NCI-H1694 treated with DMSO at 0.1 percent for 48 hours (cell line): ENCODE results near the gene ODC1.
A peak's percentile ranks its signal among the peaks of the same experiment; 100 is the strongest.
"Not testable (repeated sequence)": the region's sequence is repeated elsewhere in the genome, so short reads cannot be mapped to it uniquely, and the experiment has no call there.

ENCODE experiments used
- DNase-seq: peaks from one replicate; lab custom pipeline; 2025; lab: John Stamatoyannopoulos, UW

The ODC1 gene

DNA sequence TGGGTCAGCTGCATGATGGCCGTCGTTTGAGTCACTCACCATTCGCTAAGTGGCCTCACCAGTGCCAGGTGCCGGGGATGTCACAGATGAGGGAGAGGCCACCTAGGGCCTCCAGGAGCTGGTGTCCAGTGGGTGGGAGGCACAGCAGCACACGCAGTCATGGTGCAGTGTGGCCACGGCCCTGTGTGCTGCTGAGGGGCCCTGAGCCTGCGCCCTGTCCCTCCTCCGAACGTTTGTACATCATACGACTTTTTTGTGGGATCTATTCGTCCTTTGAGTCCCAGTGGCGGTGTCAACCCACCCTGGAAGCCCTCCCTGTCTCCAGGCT, 30.1 kb upstream of the ODC1 start:
- DNase-seq, result no peak

DNA sequence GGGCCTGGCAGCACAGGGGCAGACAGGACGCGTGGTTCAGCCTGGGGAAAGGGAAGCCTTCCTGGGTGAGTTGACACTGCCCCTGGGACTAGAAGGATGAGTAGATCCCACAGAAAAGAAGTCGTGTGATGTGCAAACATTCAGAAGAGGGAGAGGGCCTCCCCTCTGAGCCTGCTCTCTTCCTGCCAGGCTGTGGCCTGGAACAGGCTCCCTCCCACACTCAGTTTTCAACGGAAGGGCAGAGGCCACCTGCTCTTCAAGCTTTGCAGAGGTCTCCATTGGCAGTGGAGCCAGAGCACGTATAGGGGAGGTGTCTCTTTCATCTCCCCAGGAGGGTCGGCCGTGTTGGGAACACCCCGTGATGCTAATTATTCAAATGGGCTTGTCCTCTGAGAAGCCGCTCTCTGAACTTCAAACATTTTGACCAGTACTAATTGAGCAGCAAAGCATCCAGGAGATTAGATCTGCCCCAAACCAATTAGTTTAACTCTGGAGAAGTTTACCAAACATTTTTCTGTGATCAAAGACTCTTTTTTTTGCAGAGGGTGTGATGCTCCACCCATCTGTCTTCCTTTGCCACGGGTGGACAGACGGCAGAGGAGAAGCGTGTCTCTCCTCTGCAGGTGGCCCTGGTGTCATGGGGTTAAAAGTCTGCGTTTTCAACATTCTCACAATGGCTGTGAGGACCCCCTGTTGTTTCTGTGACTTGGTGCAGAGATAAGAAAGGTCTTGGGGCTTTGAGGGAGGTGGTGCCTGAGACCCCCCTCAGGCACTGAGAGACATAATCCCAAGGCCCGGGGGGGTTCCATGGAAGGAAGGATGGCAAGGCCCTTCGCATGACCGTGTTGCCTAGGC, 29.5 kb upstream of the ODC1 start:
- no peak for DNase-seq

DNA sequence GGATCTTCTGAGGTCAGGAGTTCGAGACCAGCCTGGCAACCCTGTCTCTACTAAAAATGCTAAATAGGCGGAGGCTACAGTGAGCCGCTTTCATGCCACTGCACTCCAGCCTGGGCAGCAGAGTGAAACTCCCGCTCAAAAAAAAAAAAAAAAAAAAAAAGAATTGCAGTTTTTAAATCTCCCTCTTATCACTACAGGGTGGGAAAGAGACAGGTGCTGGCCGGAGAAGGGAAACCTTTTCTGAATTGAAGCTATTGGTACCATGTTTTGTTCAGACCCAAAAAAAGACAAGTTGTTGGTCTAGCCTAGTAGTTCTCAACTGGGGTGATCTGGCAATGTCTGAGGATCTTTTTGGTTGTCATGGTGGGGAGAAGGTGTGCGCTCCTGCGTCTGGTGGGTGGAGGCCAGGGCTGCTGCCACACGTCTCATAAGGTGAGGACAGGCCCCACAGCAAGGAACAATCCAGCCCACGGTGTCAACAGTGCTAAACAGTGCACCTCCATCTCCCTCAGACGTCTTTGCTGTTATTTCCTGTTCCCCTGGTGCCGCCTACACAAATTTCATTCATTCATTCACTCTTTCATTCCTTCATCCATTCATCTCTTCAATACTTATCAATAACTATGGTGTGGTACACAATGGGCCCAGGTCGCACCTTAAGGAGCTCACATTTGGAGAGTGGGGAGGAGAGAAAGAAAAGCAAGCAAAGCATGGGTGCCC, 28.8 kb upstream of the ODC1 start:
- DNase-seq, result no peak

DNA sequence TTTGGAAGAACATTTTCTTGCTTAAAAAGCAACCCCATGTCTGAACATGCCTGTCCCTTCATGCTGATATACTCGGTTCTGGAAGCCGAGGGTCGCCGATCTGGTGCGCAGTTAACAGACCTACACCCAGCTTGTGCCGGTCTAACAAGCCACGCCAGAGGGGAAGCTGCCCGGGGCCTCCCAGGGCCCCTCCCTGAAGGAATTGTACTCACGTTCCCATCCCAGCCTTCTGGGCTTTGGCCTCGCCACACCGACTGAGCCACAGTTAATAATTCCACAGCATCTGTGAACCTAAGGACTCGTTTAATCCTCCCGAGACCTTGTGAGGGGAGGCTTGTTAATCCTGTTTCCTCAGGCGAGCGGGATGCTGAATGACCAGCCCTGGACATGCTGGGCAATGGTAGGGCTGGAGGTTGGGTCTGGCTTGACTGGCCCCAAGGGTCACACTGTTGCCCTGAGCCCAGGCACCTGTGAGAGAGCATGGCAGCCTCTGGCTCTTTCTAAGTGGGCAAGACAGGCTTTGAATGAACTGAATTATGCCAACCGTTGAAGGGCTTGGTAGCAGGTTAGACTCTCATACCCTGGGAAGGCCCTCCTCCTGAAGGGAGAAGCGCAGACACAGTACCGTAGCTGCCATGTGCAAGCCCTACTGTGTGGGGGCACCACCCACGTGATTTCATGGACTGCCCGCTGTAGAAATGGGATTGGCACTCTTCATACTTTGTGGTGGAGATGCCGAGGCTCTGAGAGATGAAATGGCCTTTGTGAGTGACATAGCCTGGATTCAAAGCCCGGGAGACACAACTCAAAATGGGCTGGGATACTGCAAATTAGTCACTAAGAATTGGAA, 27.9 kb upstream of the ODC1 start:
- DNase-seq, result no peak

DNA sequence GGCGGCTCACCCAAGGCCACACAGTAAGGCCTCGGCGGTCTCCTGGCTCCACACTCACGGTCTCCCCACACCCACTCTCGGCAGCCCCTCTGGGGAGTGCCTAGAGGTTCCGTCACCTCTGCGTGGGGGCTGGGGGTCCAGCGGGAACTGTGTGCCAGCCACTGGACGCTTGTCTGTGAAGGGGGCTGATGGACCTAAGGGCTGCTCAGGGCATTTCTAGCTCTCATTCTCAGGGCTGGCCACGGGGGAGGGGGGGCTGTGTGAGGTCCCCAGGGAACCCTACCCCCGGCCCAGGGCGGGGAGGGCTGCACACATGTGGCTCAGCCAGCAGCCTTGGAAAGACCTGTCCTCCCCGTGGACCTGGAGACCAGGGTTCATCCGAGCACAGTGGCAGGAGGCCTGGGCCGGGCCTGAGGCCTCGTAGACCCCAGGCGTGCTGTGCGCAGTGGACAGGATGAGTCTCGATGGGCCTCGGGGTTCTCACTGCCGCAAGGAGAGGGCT, 27.1 kb upstream of the ODC1 start:
- DNase-seq, result no peak

DNA sequence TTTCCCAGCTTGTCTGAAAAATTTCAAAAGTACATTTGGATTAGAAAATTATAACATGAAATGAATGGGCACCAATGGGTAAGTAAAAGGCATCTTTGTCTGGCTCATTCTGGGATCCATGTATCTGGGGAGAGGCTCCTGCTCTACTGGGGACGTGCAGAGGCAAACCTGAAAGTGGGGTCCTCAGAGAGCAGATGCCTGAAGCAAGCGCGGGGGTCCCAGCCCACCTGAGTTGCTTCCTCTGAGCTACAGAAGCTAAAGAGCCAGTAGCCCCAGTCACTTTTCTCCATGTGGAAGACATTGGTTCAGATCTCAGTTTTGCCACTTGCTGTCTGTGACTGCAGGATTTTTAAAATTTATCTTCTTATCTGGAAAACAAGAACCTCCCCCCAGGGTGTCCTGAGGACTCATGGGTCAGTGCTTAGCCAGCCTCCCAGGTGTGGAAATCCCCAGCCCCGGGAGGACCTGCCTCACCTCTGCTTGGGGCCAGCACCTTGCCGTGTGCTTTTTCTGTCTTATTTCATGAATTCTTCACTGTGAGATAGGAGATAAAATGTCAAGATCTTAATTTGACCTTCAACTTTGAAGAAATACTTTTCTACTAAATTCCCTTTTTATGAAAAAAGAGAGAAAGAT, 25.1 kb upstream of the ODC1 start:
- DNase-seq, result no peak

DNA sequence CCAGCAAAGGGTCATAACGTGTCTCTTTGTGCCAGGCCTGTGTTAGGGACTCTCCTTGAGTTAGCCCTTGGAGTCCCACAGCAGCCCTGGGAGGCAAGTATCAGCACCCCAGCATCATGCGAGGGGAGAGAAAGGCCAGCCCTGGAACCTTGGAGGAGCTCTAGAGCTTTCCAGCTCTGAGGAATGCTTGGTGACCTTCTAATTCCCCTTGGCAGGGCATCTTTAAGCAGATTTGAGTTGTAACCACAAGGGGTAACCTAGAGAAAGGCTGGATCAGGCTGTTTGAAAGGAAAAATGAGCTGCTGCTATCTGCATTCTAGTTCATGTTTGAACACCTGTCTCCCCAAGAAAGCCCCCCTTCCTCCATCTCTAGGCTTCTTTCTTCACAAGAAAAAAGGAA, 23.8 kb upstream of the ODC1 start:
- DNase-seq, result no peak

DNA sequence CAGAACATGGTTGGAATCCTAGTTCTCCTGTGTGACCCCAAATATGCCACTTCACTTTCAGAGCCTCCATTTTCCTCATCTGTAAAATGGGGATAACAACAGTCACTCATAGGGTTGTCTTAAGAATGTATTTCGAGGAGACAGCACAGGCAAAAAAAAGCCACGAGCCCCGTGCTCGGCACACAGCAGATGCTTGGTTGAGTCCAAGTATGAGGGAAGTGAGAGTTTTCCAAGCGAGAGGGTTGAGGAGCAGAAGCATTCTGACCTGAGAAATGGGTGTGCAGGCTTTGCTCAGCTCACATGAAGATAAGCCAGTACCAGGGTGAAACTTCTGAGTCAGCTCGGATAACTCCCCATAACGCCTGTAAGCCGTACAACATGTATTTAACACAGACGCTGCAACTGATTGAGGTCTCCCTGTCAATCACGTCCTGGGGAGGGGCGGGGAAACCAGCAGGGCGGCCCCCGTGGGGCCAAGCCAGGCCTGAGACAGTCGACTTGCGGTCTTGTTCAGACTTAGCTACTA, 23.0 kb upstream of the ODC1 start:
- DNase-seq, result no peak

DNA sequence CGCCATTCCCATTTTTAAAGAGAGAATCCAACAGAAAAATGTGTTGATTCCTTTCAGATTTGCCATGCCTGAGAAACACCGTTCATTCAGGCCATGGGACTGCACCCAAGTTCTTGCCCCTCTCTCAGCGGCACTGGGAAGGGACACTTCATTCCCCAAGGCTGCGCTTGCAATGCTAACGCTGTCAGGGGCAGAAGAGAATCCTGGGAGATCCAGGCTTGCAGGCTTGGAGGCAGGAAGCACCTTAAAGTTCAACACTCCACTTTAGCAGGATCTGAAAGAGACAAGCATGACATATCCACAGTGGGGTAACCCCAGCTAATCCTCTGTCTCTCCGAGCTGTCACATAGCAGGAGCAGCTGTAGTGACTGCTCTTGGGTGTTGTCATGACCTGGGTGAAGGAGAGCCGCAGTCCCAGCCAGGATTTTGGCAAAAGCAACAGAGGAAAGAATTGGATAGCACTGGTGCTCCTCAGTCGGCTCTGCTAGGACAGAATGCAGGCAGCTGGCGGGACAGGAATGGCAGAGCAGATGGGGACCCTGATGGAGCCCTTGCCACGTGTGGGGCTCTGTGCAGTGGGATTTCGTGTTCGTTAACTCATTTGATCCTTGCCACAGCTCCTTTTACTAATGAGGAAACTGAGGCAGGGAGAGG, 22.0 kb upstream of the ODC1 start:
- DNase-seq, result peak; percentile 81

DNA sequence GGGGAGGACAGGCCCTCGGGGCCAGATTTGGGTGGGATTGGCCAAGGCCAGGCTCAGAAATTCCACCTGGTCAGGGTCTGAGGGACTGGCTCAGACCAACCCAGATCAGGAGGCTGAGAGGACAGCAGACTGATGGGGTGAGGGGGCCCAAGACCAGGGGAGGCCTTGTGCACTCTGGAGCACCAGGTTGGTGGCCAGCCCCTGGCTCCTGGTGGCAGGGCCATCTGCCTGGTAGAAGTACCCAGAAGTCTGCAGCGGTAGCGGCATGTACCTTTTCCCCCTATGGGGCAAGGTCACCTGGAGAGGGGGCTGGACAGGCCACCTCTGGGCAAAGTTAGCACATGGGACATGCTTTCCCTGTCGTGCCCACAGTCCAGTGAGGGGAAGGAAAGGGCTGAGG, 21.2 kb upstream of the ODC1 start:
- no peak for DNase-seq

DNA sequence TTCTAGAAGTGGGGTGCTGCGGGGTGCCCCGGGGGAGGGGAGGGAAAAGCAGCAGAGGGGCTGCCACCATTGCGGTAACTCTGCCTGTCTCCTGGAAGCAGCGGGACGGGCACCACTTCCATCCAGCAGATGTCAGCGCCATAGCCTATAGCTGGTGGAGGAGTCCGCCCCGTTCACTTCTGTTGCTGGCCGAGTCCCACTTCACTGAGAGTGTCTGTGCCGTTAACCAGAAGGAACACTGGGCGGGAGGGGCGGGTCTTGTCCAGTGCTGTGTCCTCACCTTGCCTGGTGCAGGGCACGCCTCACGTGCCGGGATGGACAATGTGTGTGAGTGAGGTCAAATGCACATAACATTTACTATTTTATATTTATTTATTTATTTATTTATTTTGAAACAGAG, 19.3 kb upstream of the ODC1 start:
- DNase-seq, result no peak

DNA sequence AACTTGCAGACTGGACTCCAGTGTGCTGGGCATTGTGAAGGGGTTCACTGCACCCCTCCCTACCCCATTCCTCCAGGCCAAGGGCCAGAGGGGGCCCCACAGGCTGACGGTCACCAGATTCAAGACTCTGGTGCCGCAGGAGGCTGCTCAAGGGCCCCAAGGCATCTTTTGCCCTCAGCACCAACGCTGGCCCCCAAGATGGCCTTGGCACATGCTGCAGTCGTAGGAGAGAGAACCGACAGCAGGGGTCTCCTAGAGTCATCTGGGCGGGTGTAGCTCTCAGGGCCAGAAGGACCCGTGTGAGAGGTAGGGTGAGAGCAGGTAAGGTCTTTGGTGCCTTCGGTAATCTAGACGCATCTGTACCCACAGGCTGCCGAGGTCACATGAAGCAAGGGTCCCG, 18.7 kb upstream of the ODC1 start:
- no peak for DNase-seq

DNA sequence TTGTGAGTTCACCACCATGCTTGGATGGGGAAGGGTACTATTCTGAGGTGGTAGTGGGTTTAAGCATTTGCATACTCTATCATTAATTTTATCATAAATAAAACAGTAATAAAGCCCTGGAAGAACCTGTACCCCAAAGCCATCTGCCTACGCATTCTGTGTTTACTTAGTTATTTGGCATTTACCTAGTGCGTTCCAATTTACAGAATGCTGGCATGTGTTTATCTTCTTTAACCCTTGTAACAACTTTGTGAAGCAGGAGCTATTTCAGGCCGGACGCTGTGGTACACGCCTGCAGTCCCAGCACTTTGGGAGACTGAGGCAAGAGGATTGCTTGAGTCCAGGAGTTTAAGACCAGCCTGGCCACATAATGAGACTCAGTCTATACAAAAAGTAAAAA, 17.8 kb upstream of the ODC1 start:
- peak; percentile 80 for DNase-seq

DNA sequence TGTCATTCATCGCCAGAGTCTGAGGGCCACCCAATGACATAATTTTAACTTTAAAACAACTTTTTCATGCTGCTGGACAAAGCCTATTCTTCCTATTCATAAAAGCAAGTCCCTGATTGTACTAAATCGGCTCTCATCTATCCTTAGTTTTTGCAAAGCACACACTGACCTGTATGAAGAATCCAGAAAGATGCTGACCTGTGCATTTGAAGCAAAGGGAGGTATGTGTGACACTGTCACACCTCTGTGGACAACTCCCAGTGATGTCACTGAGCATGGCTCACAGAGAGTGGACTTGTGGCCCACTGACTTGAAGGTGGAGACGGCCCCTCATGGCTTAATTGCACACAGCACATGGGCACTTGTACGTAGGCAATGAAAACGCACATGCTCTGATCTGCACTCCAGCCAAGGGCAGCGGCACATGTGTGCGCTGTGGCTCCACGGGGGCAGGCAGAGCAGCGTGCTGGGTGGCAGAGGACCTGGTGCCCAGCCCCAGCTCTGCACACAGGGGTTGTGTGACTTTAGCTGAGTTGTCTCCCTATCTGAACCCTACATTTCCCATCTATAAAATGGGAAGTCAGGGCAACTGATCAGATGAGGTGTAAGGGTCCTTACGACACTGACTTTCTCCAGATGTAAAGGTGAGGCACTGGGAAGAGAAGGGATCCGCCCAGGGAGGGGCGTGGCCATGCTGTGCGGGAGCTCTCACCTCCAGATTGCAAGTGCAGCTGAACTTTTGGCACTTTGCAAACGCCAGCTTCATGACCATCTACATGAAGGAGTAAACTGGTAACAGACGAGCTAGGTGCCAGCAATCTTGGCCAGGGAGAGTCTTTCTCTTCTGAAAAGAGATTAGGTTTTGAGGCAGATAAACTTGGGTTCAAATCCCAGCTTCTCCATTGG, 14.3 kb upstream of the ODC1 start:
- DNase-seq, result no peak

DNA sequence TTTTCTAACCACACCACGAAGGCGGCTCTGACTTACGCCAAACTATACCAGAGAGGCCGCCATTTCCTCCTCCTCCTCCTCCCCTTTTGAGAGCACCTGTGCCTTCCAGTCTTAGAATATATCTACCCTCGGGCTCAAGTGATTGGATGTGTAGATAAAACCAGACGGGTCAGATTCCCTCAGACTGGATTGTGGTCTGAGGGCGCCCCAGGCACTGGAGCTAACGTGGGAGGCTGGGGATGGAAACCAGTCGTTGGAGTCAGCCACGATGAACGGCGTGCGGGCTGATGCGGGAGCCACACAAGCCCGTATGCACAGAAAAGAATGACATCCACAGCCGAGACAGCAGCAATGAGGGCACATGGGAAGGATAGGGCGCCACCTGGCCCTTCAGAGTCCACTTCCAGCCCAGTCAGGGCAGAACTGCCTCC, 12.3 kb upstream of the ODC1 start:
- DNase-seq, result no peak

DNA sequence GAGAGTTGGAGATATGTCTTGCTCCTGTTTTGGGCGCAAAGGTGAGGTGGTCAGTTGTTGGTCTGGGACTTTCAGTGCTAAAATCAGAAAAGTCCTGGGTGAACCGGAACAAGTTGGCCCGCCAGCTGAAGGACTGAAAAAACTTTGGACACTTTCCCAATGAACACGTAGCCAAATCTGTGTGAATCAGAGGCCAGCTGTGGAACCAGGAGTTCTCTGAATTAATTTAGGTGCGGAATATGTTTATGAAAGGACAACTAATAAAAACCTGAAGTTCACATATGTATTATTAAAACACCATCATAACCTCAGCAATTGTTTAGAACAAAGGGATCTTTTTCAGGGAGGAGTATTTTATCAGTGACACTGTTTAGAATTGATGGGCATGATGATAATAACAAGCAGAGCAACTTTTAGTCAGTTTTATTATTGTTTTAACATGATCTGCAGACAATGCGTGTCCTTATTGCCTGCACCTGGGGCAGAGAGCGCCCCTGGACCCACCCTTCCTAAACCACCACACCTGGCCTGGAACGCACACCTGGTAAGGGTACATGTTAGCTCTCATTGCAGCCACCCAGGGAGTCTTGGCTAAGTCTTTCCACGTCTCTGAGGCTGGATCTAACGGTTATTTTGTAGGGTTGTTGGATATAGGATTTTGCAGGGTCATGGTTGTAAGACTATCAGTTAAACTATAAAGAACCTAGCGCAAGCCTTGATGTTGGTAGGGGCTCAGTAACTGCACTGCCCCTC, 9.9 kb upstream of the ODC1 start:
- DNase-seq, result peak; percentile 18

DNA sequence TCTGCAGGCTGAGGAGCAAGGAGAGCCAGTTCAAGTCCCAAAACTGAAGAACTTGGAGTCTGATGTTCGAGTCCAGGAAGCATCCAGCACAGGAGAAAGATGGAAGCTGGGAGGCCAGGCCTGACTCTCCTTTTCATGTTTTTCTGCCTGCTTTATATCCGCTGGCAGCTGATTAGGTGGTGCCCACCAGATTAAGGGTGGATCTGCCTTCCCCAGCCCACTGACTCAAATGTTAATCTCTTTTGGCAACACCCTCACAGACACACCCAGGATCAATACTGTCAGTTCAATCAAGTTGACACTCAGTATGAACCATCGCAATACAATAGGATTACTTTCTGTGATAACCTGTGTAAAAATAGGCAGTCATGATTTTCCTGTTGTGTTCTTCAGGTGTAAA, 9.1 kb upstream of the ODC1 start:
- DNase-seq, result not testable (repeated sequence)

DNA sequence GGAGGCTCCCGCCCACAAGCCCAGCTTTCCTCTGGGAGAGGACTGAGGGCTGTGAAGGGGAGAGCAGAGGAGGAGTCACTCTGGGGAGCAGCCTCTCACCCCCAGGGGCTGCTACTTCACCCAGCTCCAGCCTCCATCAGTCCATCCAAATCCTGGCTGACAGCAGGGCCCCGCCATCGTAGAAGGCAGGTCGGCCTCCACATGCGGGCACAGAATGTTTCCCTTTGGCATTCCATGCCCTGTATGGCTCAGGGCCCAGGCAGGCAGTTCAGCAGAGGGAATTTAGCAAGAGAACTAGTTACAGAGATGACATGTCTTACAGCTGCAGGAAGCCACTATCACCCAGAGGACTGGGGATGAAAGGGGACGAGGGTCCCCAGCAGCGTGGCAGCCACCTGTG, 6.4 kb upstream of the ODC1 start:
- DNase-seq, result peak; percentile 42

DNA sequence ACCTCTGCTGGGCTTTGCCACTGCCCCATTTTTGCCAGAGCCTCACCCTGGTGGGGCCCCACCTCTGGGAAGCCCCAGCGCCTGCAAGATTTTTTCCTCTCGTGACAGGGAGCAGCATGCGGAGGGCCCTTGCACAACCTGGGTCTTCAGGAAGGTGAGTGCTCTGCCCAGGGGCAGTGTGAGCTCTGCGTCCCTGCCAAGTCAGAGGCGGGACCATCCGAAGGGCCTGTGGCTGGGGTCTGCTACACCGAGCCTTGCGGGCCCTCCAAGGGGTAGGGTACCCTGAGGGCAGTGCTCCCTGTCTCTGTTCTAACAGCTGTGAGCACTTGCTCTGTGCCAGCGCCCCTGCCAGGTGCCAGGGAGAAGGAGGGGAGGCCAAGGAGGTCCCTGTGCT, 5.8 kb upstream of the ODC1 start:
- no peak for DNase-seq
